ENCODE data around the gene CHST15.

CHST15 gene

DNA sequence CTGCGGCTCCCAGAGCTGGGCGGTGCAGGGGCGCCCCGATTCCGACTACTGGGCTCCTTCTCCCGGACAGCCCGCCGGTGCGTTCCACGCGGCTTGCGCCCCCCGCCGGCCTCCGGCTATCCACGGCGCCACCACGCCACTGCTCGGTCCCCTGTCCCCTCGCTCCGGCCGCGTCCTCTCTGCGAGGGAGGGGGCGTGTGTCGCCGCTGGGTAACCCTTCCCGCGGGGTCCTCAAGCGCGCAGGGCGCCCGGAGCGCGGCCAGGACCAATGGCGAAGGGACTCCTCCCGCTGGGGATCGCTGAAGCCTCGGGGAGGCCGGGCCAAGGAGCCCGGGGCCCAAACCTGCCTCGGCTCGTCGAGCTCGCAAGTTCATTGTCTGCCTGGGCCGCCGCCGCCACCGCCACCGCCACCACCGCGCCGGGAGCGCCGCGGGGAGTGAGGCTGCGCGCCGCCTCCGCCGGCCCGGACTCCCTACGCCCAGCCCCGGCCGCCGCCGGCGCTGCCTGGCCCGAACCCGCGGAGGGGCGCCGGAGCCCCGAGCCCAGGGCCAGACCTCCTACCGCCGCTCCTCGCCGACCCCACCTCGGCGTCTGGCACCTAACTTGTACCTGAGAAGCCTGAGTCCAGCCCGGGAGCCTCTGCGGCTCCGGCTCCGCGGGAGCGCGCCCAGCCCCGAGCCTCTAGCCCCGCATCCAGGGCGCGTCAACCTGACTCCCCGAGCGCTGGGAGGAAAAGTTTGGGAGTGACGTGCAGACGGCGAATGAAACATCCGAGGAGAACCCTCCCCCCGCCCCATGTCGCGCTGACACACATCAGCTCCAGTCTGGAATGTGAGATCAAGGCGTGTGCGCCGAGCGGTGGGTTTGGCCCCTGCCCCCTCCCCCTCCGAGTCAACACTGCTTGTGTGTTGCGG, at the start of gene CHST15:
Gene CHST15, minus strand, starts transcription at position 739 of the 914 bp plus-strand sequence. CDS start 47,386 bp downstream, outside the sequence.
- H3K9me2 ChIP-seq (replicated peaks; ENCODE audit: low read depth, low read length): no peaks in the 10 kb centered on the region
- TF ChIP-seq EZH2phosphoT487 (IDR thresholded peaks at IDR 0.05; ENCODE audit: borderline replicate concordance) (no peak), CTCF (conservative IDR thresholded peaks at IDR 0.05; ENCODE audit: low read length) (no peak)
- no peaks in the 10 kb centered on the region for H3K4me1 ChIP-seq (ENCODE audit: insufficient read depth, low read length, poor library complexity, severe bottlenecking)
- H3K9ac ChIP-seq (ENCODE audit: low read depth, low read length, poor library complexity, severe bottlenecking): no peak within 1 kb of the TSS
- H3F3A ChIP-seq (ENCODE audit: low read depth): no peaks in the 10 kb centered on the region
- no peaks in the 10 kb centered on the region for H3K27me3 ChIP-seq (ENCODE audit: insufficient read depth, low read length, poor library complexity, severe bottlenecking)
- H3K79me2 ChIP-seq (ENCODE audit: insufficient read depth, low read length): no peaks in the 10 kb centered on the region
- no peak within 1 kb of the TSS for H3K4me2 ChIP-seq (ENCODE audit: low read depth, low read length, poor library complexity, severe bottlenecking)
- no peaks in the 10 kb centered on the region for H3K9me3 ChIP-seq (ENCODE audit: insufficient read depth, low read depth, low read length)
- no peaks in the 10 kb centered on the region for H4K20me1 ChIP-seq (ENCODE audit: insufficient read depth, low read length, poor library complexity, severe bottlenecking)
- no peak within 1 kb of the TSS for H3K4me3 ChIP-seq (ENCODE audit: low read length, poor library complexity, severe bottlenecking)
- no peak within 1 kb of the TSS for H2AFZ ChIP-seq (ENCODE audit: low read length)
- H3K36me3 ChIP-seq (ENCODE audit: insufficient read depth, low read length): no peaks in the 10 kb centered on the region

DNA sequence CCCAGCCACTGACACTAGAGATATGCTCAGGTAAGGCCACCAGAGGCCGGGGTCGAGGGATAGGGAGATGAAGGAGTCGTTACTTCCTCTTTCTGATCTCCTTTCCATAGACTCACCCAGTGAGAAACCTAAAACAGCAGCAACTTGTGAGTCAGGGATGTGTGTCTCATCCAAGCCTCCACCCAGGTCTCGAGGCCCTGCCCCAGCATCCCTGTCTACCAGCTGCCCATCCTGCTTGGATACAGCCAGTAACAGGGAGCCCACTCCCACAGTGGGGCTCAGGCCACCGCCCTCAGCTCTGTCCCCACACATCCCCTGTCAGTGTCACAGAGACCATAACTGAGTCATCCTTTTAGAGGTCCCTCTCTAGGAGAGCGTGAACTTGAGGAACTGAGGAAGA, 49.6 kb upstream of the CHST15 start:
- TF ChIP-seq EZH2phosphoT487 (IDR thresholded peaks at IDR 0.05; ENCODE audit: borderline replicate concordance) (no peak), CTCF (conservative IDR thresholded peaks at IDR 0.05; ENCODE audit: low read length) (no peak)
- H3K9ac ChIP-seq (ENCODE audit: low read depth, low read length, poor library complexity, severe bottlenecking): no peak overlapping the region
- H3K4me3 ChIP-seq (ENCODE audit: low read length, poor library complexity, severe bottlenecking): no peak overlapping the region
- H3F3A ChIP-seq (ENCODE audit: low read depth): no peaks in the 10 kb centered on the region
- no peaks in the 10 kb centered on the region for H3K4me1 ChIP-seq (ENCODE audit: insufficient read depth, low read length, poor library complexity, severe bottlenecking)
- no peaks in the 10 kb centered on the region for H3K9me2 ChIP-seq (replicated peaks; ENCODE audit: low read depth, low read length)
- H3K79me2 ChIP-seq (ENCODE audit: insufficient read depth, low read length): no peaks in the 10 kb centered on the region
- no peak overlapping the region for H3K4me2 ChIP-seq (ENCODE audit: low read depth, low read length, poor library complexity, severe bottlenecking)
- H2AFZ ChIP-seq (ENCODE audit: low read length): no peak overlapping the region
- no peaks in the 10 kb centered on the region for H4K20me1 ChIP-seq (ENCODE audit: insufficient read depth, low read length, poor library complexity, severe bottlenecking)
- H3K27me3 ChIP-seq (ENCODE audit: insufficient read depth, low read length, poor library complexity, severe bottlenecking): no peaks in the 10 kb centered on the region
- no peaks in the 10 kb centered on the region for H3K9me3 ChIP-seq (ENCODE audit: insufficient read depth, low read depth, low read length)
- H3K36me3 ChIP-seq (ENCODE audit: insufficient read depth, low read length): no peaks in the 10 kb centered on the region

GRCh38 chr10:124142006-124142739, 48.8 kb upstream of the CHST15 start:
- Histone ChIP-seq H3K79me2 (ENCODE audit: insufficient read depth, low read length) (no peaks in the 10 kb centered on the region), H3K27me3 (ENCODE audit: insufficient read depth, low read length, poor library complexity, severe bottlenecking) (no peaks in the 10 kb centered on the region), H3K4me1 (ENCODE audit: insufficient read depth, low read length, poor library complexity, severe bottlenecking) (no peaks in the 10 kb centered on the region), H3K4me3 (ENCODE audit: low read length, poor library complexity, severe bottlenecking) (no peak overlapping the region), H3K4me2 (ENCODE audit: low read depth, low read length, poor library complexity, severe bottlenecking) (no peak overlapping the region), H3F3A (ENCODE audit: low read depth) (no peaks in the 10 kb centered on the region), H3K9me2 (replicated peaks; ENCODE audit: low read depth, low read length) (no peaks in the 10 kb centered on the region), H3K9ac (ENCODE audit: low read depth, low read length, poor library complexity, severe bottlenecking) (no peak overlapping the region), H3K9me3 (ENCODE audit: insufficient read depth, low read depth, low read length) (no peaks in the 10 kb centered on the region), H2AFZ (ENCODE audit: low read length) (no peak overlapping the region), H4K20me1 (ENCODE audit: insufficient read depth, low read length, poor library complexity, severe bottlenecking) (no peaks in the 10 kb centered on the region), H3K36me3 (ENCODE audit: insufficient read depth, low read length) (no peaks in the 10 kb centered on the region)
- TF ChIP-seq CTCF (conservative IDR thresholded peaks at IDR 0.05; ENCODE audit: low read length) (no peak), EZH2phosphoT487 (IDR thresholded peaks at IDR 0.05; ENCODE audit: borderline replicate concordance) (no peak)

Data from Loucy (cell line).